ENCODE data around the gene PDE11A.

Gene PDE11A

DNA sequence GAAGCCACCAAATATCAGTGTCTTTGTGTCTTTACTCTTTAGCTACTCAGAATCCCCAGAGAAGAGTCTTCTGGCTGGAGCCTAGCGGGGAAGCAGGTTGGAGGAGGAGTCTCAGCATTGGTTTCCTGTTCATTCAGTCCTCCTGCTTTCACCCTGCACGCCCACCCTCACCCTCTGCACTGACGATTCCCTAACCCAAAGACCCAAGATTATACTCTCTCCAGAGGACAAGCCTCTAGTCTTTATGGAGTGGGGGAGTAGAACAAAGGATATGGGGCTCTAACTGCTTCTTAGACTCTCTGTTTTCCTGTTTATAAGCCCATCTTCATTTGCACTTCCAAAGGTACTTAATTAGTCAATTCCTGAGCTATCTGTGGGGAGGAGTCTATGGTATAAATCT is 341.2 kb downstream of the PDE11A start:
- in situ Hi-C loops (cut with HindIII; ENCODE audit: low sequenced_read_pairs), result loop anchor here (25.0 kb wide), 1 partner anchor 594 kb away; no protein-coding TSS in a partner anchor

DNA sequence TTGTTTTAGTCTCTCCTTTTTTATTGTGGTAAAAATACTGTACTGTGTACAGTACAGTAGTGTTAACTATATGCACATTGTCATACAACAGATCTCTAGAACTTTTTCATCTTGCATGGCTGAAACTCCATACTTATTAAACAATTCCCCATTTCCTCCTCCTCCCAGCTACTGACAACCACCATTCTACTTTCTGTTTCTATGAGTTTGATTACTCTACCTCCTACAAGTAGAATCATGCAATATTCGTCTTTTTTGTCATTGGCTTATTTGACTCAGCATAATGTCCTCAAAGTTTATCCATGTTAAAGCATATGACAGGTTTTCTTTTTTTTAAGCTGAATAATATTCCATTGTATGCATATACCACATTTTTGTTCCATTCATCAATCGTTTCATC is 341.8 kb downstream of the PDE11A start:
- in situ Hi-C loops (cut with HindIII; ENCODE audit: low sequenced_read_pairs), result loop anchor here (25.0 kb wide), 1 partner anchor 593 kb away; no protein-coding TSS in a partner anchor

DNA sequence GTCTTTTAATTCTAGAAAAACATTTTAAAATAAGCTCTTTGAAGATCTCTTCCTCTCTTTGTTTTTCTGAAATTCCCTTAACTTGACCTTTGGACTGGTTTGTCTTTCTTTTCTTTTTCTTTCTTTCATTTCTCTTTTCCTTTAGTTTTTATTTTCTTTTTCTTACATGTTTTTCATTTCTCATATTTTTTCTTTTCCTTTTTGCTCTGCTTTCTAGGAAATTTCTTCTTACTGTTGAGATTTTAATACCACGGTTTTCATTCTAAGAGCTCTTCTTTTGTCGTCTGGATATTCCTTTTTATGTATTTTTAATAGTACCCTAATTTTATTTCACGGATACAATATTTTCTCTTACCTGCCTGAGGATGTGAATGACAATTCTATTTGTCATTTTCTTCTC is 342.2 kb downstream of the PDE11A start:
- in situ Hi-C loops (cut with HindIII; ENCODE audit: low sequenced_read_pairs), result loop anchor here (25.0 kb wide), 1 partner anchor 593 kb away; no protein-coding TSS in a partner anchor

DNA sequence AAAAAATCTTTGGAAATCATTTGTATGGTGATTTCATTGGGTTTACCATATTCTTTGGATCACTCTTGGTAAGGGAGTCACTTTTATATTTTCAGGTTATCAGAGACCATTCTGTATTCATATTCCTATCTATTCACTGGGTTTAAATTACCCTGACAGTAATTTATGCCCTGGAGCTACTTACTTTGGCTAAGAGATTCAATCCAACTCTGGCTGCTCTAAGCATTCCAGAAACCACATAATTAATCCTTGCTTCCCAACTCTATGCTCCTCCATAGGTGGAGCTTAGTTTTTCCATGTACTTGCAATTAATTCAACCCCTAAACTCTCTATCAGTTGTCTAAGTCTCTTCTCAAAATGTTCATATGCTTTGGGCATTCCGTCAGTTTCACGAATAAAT is 343.7 kb downstream of the PDE11A start:
- in situ Hi-C loops (cut with HindIII; ENCODE audit: low sequenced_read_pairs), result loop anchor here (25.0 kb wide), 1 partner anchor 592 kb away; no protein-coding TSS in a partner anchor

DNA sequence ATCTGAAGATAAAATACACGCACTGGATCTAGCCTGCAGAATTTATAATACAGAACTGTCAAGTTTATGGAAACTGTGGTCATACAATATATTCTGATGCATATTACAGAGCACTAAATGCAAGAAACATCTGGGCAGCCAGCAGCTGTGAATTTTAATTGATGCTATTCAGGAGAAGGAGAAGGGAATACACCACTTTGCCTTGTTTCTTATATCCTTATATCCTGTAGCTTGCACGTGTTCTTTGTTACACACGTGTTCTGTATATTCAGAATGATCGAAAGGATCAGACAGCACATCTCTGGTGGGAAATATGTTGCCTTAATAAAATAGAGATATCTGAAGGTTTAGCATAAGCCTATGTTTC is 344.2 kb downstream of the PDE11A start:
- in situ Hi-C loops (cut with HindIII; ENCODE audit: low sequenced_read_pairs), result loop anchor here (25.0 kb wide), 1 partner anchor 591 kb away; no protein-coding TSS in a partner anchor

DNA sequence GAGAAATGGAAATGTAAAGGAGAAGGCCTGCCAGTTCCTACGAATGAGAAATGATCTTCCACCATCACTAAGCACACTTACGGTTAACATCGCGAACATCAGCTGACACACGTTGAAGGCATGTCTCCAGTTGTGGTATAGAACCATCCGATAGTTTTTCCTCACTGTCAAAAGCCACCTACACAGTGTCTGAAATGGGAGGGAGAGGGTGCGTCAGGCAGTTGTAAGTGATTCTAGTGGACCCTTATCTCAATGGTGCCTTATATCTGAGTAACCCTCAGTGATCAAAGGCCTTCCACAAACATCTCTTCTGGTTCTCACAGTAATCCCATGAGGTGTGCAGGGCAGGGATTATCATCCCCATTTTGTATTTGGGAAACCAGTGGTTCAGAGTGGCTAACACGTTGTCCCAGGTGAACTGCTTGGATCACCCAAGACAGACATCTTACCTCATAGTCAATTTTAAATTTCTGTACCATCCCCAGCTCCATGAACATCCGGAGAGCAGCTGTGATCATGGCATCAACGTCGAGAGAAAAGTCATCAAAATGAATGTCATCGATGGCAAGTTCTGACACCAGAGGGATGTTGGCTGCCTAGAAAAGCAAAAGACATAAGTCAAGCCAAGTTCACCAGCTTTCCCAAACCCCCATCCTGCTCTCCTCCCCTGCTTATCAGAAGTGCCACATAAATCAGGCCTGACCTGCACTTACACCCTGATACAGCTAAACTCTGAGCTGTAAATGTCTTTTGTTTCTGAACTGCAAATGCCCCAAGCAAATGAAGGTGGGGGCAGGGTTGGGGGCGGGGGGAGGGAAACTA is 344.8 kb downstream of the PDE11A start:
- in situ Hi-C loops (cut with HindIII; ENCODE audit: low sequenced_read_pairs), result loop anchor here (25.0 kb wide), 1 partner anchor 590 kb away; no protein-coding TSS in a partner anchor

DNA sequence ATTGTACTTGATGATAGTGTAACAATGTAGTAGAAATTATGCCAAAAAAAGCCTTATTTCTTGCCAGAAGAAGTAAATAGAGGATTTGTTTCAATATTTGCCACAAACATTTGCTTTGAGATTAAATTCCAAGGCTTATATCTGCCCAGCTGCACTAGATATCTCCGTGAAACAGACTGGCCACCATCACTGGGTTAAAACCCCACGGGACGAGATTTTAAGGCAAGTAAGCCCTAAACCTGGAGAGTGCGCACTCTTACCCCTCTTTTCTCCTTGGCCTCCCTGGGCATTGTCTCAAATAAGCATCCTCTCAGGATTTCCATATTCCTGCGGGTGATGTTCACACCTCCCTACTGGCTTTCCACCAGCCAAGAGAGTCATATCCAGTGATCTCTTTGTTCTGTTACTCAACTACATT is 345.6 kb downstream of the PDE11A start:
- in situ Hi-C loops (cut with HindIII; ENCODE audit: low sequenced_read_pairs), result loop anchor here (25.0 kb wide), 1 partner anchor 590 kb away; no protein-coding TSS in a partner anchor

DNA sequence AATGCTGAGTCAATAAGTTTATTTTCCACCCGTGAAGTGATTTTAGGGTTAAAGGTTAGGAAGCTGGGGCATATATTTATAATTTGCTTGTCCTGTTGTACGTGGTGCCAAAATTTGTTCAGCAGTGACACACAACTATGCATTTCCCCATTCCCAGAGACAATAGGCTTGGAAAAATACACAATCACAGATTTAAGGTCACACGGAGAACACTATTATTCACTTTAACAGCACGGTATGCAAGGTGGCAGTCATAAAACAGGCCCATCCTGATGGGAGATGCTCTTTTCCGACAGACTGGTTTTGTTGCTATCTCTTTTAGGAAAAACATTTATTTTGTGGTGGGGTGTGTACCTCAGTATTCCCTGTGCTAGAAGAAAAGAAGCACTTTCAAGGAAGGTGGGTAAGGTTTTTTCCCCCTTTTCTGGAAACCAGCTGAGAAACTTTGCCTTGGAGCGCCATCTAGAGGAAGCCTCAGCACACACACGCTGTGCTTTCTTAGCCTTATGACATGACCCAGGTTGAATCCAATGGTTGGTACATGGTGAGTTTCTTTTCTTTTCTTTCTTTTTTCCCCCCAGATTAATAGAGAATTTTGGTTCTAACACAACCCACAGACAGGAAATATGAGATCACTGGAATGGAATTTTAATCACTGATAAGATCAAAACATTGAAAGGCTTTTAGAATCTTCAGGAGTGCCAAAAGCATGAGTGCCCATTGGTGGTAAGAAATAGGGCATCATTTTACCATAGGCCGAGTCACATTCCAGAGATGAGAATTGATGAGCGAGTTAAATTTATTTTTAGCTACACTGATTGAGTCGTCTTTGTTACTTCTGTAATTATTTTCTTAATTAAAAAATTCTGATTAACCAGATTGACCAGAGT is 347.9 kb downstream of the PDE11A start:
- in situ Hi-C loops (cut with HindIII; ENCODE audit: low sequenced_read_pairs), result loop anchor here (25.0 kb wide), 1 partner anchor 587 kb away; no protein-coding TSS in a partner anchor

DNA sequence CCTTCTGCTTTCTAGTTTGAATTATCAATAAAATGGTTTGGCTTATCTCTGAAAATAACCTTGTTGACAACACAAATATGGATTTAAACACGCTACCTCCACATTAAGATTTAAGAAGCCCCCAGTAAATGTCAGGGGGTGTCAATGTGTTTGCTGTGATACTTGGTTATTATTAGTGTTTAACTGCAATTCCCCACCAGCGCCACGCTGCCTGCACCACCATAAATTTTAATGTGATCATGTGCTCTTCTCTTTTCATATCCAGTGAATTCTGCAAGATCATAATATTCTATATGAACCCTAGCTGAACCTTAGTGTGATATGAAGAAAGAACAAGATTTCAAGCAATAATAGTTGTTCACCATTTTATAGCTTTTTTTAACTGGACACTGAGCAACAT is 349.3 kb downstream of the PDE11A start:
- in situ Hi-C loops (cut with HindIII; ENCODE audit: low sequenced_read_pairs), result no loop called here

DNA sequence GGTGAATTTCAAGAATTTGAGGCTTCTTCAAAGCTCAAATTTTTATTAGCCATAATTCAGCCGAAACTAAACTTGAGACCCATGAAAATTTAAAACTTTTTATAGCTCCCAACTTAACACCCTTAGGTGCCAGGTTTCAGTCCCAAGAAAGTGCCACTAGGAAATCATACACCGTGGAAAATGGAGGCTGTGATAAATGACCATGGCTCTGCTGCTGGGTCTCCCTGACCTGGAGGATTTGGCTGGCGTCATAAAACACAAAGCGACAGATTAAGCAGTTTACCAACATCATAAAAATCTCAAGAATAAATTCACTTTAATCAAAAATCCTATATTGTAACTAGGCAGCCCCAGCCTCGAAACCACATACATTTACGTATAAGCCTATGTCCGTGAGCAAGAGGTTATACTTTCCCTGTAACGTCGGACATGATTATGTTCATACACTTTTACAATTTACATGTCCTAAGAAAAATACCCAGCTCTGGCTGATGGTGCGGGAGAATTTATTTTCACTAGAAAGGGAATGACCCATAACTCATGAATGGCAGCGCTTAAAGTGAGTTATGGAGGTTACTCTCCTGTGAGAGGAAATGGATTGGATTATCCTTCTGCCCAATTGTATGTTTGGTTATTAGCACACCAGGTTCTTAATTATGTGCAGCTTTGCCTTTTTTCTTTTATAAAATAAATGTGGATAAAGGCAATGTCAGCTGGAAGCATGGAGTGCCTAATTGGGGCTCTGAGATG is 350.6 kb downstream of the PDE11A start:
- in situ Hi-C loops (cut with HindIII; ENCODE audit: low sequenced_read_pairs), result no loop called here

DNA sequence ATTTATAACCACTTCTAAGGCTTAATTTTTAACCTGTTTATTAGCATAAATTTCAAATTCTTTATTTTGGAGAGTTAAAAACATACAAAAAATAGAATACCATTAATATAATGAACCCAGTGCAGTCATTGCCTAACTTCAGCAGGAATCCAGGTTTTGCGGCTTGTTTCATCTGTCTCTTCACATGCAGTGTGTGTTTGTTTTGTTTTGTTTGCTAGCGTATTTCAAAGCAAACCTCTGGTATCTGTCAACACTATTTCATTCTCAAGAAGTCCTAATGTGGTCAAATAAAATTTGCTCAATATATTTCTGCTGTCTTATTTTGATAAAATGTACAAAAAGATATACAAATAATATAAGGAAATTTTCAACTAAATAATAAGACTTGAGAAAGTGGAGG is 351.5 kb downstream of the PDE11A start:
- in situ Hi-C loops (cut with HindIII; ENCODE audit: low sequenced_read_pairs), result no loop called here

DNA sequence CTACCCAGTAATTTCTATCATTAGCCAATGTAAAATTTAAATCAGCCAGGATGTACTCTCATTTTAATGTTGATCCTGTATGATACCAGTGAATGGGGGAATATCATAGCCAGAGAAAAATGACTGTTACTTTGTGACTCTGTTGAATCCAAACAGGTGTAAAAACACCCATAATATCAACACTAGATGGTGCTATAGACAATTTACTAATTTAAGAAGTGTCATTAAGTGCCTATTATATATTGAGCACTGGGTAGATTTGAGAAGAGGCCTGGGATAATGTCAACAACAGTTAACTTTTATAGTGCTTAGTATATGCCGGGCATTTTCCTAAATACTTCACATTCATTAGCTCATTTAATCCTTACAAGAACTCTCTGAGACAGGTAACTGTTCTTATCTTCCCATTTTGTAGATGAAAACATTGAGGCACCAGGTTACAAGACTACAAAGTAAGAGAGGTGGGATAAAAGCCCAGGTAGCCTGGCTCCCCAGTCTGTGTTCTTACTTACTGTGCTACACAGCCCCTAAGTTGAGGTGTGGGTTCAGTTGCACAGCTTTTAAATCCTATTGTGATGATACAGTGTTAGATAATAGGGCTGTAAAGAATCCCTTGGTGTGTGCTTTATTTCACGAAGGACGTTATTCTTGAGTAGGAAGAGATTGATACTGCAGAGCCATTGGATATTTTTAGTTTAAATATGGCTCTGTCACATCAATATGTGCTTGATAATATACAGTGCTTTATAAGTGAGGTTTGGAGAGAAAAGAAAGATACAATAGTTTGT is 354.6 kb downstream of the PDE11A start:
- in situ Hi-C loops (cut with HindIII; ENCODE audit: low sequenced_read_pairs), result no loop called here

DNA sequence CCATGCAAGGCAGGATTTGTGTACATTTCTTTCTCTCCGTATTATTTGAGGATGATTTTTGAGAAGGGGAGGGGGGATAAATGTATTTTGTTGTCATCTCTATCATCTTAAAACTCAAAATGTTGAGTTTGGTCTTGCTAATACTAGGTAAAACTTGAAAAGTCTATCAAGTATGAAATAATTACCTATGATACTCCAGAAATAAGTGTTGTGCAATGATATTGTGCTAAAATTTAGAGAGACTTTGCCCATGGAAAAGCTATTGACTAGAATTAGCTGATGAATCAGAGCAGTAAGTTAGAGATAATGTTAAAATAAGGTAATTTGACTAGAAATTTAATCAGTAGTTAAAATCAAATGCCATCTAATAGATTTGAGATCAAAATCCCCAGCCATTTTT is 356.1 kb downstream of the PDE11A start:
- in situ Hi-C loops (cut with HindIII; ENCODE audit: low sequenced_read_pairs), result no loop called here

DNA sequence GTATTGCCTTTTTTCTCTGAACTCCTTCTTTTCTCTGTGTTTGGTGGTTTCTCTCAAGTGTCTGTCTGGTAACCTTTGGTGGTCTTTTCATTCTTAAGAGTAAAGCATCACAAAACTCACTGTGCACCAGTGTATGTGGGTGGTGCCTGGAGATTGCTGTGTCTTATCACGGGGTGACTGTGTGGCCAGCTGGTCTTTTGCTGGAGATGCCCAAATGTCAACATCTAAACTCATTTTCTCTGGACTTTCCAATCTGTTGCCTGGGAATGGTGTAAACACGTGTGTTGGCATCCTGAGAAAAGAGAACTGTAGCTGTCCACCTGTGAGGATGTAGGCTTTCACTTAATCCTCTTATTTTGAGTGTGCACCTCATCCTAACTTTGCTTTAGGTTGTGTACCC is 356.8 kb downstream of the PDE11A start:
- in situ Hi-C loops (cut with HindIII; ENCODE audit: low sequenced_read_pairs), result no loop called here

DNA sequence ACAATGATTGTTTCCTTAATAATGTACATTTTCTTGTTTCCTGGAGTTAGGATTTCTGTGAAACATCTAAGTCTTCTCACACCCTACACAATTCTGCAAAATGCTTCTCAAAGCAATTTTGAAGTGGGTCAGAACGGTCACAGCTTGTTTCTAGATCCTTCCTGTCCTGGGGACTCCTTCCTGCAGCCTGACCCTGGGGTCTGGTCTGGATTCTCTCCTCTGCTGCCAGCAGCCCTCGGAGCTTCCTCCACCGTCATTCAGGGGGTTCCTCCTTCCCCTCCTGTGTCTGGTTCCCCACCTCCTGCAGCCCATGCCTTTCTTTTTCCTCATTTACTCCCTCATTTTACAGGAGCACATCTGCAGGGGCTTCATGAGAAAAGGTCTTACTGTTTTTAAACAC is 357.9 kb downstream of the PDE11A start:
- in situ Hi-C loops (cut with HindIII; ENCODE audit: low sequenced_read_pairs), result no loop called here

DNA sequence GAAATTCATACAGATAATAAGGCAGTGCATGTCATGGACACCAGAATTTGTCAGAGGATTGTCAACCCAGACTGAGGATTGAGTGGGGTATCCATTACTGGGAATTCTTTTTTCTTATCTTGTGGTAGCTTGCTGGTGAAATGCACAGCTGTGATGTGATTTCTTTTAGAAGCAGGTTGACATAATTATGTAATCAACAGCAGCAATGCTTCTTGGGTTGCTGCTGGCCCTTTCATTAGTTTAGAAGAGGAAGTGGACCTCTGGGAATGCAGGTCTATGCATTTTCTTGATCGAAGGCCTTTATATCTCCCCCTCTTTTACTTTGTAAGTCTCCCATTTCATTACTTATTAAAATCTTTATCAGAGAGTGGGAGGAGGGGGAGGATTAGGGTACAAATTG is 360.1 kb downstream of the PDE11A start:
- in situ Hi-C loops (cut with HindIII; ENCODE audit: low sequenced_read_pairs), result no loop called here

DNA sequence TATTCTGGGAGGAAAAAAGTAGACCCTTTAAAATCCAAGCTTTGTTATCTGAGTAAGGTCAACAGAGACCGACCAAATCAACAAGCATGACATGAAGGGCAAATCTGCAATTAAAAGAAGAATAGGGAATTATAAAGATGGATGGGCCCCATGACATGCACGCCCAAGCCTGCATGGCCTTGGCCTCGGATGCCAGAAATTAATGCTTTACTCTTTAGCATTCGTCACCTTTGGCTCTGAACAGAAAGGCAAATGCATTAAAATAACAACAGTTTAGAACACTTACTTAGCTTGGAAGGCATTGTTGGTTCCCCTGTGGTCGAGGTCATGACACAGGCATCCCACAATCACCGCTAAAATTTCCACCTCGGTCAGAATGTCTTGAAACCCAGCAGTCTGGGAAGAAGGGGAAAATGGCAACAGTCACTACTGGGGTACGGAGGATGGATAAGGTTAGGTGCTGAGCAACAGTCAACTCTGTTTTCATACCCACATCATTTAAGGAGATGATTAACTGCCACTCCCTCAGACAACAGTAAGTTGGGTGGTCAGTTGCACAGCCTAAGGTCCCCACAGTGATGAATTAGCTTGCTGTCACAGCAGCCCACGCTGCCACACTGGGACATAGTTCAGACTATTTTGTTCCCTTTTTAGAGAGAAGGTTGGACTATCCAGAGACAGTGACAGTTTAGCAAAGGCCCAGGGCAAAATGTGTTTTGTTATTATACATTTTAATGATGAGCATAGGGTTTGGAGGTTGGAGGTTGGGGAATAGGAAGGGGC is 360.9 kb downstream of the PDE11A start:
- in situ Hi-C loops (cut with HindIII; ENCODE audit: low sequenced_read_pairs), result no loop called here

DNA sequence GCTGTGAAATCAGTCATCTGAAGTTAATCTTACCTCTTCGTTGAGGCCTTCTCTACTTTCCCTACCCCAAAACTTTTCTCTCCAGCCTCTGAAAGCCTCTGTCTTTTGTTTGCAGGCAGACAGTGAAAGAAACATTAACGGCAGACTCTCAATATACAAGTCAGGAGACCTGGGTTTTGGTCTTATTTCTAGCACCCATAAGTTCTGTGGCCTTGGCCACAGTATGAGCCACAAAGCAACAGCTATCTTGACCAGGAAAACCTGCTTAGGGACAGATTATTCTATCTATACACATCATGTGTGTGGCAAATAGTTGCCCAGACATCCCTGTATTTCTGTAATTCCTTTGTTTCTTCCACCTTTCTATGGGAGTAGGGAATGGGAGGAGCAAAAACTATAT is 361.7 kb downstream of the PDE11A start:
- in situ Hi-C loops (cut with HindIII; ENCODE audit: low sequenced_read_pairs), result no loop called here

DNA sequence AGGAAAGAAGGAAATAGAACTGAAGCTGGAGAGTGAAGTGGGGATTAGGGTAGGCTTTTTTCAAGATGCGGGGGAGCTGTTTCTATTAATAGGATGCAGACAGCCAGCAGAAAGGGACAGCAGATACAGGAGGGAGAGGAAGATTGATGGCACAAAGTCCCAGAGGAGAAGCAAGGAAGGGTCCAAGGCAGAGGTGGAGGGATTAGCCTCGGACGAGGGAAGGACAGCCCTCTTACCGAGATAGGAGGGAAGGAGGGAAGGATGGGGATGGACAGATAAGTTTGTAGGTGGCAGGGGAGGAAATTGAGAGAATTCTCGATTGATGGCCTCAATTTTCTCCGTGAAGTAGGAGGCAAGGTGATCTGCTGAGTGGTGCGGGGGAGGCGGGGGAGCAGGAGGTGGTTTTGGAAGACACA is 362.6 kb downstream of the PDE11A start:
- in situ Hi-C loops (cut with HindIII; ENCODE audit: low sequenced_read_pairs), result no loop called here

All from endothelial cell of hepatic sinusoid (primary cell).